HG02763 (cell line): ENCODE results near the gene RPL35.
A peak's percentile ranks its signal among the peaks of the same experiment; 100 is the strongest.

Source experiments
- ATAC-seq: cut with Tn5 transposase; IDR thresholded peaks from one replicate; pipeline ENCODE4 v1.9.1; 2021; ENCODE audit warnings: mild to moderate bottlenecking, moderate library complexity; ENCODE audit not compliant: unreplicated experiment

The RPL35 gene

DNA sequence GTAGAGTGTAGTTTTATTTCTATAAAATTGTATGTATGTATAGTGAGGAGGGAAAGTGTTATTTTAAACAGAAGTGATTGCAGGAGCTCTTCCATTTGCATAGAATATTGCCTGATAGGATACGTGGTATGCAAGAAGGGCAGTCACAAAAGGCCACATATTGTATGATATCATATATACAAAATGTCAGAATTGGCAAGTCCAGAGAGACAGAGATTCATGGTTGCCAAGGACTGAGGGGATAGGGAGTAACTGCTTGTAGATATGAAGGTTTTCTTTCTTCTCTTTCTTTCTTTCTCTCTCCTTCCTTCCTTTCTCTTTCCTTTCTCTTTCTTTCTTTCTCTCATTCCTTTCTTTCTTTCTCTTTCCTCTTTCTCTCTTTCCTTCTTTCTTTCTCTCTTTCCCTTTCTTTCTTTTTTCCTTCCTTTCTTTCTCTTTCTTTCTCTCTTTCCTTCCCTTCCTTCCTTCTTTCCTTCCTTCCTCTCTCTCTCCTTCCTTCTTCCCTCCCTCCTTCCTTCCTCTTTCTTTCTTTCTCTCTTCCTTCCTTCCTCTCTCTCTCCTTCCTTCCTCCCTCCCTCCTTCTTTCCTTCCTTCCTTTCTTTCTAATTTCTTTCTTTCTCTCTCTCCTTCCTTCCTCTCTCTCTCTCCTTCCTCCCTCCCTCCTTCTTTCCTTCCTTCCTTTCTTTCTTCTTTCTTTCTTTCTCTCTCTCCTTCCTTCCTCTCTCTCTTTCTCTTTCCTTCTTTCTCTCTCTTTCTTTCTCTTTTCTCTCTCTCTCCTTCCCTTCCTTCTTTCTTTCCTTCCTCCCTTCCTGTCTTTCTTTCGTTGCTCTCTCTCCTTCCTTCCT is 33.0 kb downstream of the RPL35 start:
- no peak for ATAC-seq

DNA sequence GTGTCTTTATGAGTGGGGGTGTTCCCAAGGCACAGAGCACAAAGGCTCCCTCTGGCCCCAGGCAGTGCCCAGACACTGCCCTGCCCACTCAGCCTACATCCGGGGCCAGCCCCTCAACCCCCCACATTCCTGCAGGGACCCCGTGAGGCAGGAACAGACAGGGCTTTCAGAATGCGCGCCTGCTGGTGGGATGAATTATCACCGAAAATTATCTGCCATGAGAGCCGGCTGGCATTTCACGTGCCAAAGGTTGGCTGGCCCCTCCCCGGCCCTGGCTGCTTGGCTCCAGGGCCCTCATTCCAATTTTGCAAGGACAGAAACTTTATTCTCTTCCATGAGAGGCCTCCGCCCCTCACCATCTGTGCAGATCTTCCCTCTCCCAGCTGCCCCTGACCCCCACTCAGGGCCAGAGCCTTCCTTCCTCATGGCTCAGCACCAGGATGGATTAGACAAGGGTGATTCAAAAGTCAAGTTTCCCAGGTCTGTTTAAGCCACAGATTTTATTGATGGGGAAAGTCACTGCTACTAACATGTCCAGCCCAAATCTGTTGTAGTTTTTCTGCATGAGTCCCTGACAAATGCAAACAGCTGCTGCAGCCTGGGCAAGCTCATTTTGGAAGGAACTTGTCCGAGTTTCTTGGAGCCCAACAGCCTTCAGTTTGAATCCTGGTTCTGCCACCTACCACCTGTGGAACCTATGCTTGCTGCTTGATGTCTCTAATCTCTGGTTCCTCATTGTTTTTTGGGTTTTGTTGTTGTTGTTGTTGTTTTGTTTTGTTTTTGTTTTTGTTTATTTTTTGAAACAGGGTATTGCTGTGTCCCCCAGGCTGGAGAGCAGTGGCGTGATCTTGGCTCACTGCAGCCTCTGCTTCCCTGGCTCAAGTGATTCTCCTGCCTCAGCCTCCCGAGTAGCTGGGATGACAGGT is 40.8 kb downstream of the RPL35 start:
- ATAC-seq: no peak

DNA sequence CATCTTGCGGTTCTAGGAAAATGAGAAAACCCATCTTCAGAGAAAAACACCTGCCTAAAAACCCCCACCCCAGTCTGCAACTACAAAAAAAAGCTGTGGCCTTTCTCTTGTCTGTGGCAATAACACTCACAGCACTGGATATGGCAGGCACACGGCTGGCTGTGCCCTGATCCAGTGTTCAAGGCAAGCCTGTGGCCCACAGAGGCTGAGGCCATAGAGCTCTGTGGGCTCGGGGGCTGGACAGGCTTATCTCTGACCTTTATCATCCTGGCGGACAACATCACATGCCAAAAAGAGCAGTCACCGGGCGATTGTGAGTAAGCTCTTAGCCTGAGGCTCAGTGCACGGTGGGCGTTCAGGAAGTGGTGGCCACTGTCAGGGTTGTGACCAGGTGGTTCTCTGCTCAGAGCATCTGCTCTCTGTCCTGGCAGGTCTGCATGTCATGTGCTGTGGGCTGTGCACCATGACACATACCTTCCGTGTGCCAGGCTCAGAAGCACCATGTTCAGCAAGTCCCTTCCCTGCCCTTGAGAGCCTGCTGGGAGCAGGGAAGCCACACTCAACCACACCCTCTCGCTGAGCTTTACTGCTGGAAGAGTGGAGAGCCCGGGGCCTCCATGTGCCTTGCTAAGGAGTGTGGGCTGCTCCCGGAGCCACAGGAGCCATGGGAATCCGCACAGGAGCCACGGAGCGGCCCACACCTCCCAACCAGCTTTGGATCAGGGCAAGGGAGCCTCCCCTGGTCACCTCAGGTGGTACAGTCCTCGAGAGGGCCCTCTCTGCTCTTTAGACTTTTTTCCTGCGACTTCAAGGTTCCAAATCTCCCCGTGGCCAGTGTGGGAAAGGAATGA is 43.1 kb downstream of the RPL35 start:
- ATAC-seq: peak; percentile 38

DNA sequence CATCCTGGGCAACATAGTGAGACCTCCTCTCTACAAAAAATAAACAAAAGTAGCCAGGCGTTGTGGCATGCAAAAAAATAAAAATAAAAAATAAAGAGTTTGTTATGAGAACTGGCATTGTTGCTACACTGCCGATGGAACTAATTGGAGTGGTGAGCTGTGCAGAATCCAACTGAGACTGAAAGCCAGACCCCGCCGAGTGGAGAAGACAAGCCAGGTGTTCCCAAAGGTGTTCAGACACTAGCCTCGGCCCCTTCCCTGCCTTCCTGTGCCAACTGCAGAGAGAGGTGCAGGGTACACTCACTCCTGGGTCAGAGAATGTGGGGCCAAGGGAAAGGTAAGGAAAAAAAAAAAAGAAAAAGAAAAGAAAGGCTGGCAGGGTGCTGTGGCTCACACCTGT is 46.2 kb downstream of the RPL35 start:
- ATAC-seq: no peak

DNA sequence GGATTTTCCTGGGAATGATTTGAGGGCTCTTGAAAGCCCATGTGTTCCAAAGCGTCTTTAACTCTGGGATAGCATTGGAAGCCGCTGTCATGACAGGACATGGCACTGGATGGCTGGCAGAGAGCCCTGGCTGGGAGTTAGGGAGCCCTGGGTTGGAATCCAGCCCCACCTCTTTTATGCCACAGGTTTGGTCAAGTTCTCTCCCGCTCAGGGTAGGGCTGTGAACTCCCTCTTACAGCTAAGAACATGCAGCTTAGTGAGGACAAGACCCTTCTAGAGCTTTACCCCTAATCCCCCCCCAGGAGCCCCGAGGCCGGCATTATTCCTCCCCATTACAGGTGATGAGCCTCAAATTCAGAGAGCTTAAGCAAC is 47.6 kb downstream of the RPL35 start:
- ATAC-seq: no peak

DNA sequence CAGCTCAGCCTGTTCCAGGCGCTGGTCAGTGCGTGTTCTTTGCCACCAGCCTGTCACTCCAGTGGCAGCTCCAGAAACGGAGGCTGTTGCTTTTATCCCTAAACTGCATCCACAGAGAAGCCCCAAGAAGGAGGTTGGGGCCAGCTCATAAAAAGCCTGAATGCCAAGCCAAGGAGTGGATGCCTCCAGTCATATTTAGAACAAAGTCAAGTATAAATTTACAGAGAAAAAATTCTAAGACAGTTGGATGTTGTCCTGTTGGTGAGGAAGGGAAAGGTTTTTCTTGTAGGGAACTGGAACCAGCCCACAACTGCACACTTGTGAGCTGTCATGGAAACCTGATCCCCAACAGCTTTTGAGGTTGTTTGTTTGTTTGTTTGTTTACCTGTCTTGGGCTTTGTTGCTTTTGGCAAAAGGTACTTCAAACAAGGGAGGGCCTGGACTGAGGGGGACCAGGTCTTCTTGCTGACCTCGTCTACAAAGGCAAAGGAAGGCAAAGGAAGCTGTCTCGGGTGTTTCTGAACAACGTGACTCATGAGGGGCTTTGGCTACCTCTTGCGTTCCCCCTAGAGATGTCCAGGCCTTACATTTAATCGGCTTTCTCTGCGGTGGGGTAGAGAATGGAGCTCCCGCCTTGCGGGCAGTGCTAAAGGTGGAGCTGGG is 48.1 kb downstream of the RPL35 start:
- no peak for ATAC-seq

DNA sequence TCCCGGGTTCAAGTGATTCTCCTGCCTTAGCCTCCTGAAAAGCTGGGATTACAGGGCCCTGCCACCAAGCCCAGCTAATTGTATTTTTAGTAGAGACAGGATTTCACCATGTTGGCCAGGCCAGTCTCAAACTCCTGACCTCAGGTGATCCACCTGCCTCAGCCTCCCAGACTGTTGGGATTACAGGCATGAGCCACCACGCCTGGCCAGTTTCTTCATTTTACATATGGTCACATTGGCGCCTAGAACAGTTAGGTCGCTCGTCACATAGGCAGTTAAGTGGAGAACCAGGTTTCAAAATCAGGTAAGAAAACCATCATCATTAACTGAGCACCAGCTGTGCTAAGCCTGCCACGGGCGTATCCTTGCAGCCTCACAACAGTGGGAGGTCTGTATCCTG is 48.7 kb downstream of the RPL35 start:
- ATAC-seq: no peak

DNA sequence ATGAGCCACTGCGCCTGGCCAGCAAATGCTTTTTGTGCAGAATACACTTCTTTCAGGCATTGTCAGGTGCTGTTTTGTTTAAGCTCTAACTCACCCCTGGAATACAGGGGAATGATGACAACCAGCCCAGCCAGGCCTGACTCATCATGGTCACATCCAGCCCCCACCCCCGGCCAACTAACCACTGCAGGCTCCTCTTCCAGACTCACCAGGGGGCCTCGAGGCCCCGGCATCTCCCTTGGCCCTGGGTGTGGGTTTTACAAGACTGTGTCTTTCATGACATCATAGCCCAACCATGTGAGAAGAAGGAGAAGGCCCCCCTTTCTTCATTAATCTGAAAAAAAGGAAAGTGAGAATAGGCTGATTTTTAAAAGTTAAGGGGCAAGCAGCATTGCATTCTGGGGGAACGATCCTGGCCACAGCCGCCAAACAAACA is 49.3 kb downstream of the RPL35 start:
- ATAC-seq: no peak

DNA sequence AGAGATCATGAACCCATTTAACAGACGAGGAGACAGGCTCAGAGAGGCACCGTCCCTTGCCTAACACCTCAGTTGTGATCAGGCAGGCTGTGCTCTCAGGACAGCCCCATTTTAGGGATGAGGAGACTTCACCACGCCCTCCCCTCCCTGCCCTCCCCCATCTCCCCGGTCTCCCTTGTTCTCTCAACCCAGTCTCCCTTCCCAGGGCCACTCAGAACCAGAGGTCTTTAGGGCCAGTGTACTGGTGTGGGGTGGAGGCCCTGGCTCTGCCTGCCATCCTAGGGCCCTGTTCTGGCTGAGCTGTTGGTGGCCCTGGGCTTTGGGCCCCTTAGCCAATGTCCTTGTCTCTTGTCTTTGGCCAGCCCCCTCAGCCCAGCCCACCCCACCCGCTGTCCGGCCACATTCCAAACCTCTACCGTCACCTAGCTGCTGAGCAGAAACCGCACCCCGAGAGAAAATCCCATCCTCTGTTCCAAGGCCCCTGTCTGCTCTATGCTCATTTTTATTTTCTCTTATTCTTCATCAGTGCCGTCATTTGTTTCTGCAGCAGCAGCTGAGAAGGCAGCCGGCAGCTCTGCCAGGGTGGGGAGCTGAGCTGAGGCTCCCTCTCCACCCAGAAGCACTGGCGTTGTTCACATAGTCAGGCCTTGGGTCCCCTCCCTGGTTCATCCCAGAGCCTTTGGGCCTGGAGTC is 50.9 kb downstream of the RPL35 start:
- ATAC-seq: no peak

DNA sequence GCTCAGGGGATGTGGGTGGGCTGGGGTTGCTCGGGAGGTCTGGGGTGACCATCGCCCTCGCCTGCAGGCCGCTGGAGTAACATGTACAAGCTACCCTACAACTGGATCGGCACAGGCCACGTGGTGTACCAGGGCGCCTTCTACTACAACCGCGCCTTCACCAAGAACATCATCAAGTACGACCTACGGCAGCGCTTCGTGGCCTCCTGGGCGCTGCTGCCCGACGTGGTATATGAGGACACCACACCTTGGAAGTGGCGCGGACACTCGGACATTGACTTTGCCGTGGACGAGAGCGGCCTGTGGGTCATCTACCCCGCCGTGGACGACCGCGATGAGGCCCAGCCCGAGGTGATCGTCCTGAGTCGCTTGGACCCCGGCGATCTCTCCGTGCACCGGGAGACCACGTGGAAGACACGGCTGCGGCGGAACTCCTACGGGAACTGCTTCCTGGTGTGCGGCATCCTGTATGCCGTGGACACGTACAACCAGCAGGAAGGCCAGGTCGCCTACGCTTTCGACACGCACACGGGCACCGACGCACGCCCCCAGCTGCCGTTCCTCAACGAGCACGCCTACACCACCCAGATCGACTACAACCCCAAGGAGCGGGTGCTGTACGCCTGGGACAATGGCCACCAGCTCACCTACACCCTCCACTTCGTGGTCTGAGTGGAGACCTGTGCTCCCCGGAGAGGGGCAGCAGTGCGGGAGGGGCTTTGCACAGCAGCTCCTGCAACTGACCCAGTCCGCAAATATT is 51.8 kb downstream of the RPL35 start:
- ATAC-seq: no peak

DNA sequence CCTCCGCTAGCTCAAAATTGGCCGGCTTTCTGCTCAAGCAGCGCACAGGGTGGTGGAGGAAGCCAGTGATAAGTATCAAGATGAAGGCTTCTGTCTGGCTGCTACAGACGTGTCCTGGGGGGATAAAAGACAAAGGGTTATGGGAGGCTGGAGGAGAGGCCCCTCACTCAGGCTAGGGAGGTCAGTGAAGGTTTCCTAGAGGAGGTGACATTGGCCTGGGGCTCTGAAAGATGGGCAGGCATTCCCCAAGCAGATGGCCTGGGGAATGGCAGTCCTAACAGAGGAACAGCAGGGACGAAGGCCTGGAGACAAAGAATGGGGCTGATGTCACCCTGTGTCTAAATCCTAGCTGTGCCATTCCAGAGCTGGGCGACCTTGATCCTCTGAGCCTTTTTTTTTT is 52.5 kb downstream of the RPL35 start:
- ATAC-seq: no peak

DNA sequence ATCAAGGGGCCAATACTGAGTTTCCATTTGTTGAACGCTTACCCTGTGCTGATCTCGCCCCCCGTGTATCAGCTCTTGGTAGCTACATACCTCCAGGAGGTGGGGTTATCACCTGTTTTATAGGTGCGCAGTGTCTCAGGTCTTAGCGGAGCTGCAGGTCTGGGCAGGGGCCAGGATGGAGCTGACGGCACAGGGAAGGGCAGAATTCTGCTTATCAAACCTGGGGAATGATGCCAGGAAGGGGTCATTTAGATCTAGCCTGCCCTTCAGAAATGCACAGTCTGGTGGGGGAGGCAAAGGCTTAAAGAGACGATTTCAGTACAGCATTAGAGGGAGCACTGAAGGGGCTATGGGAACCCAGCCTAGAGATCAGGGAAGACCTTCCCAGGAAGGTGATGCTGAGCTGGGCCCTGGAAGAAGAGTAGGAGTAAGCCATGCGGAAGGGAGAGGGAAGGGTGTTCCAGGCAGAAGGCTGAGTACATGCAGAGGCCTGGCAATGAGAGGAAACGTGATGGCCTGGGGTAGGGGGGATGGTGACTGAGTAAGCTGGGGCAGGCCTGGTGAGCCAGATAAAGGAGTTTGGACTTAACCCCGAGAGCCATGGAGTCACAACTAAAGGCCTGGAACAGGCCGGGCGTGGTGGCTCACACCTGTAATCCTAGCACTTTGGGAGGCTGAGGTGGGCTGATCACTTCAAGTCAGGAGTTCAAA is 53.4 kb downstream of the RPL35 start:
- no peak for ATAC-seq
